Astrocyte of the hippocampus (primary cell): ENCODE results near the gene LHFPL3.
"Not testable (repeated sequence)": the region's sequence is repeated elsewhere in the genome, so short reads cannot be mapped to it uniquely, and the experiment has no call there.

Source experiments
- DNase-seq: peaks from one replicate; pipeline ENCODE4 v3.0.0; 2011; ENCODE audit warnings: low read depth, low spot score

LHFPL3 gene

GRCh38 chr7:104931181-104931781, 602.9 kb downstream of the LHFPL3 start:
- DNase-seq = no peak

GRCh38 chr7:104933022-104933421, 604.6 kb downstream of the LHFPL3 start:
- no peak for DNase-seq

- DNase-seq = no peak
Observed at GRCh38 chr7:104933521-104933988, 605.2 kb downstream of the LHFPL3 start.

- no peak for DNase-seq
Observed at GRCh38 chr7:104934665-104935064, 606.3 kb downstream of the LHFPL3 start.

GRCh38 chr7:104935276-104935675, 606.9 kb downstream of the LHFPL3 start:
- DNase-seq = no peak

GRCh38 chr7:104936546-104936945, 608.1 kb downstream of the LHFPL3 start:
- DNase-seq = no peak

- not testable (repeated sequence) for DNase-seq
Observed at GRCh38 chr7:104937489-104937888, 609.1 kb downstream of the LHFPL3 start.

- no peak for DNase-seq
Observed at GRCh38 chr7:104938741-104939390, 610.5 kb downstream of the LHFPL3 start.

- DNase-seq = no peak
Observed at GRCh38 chr7:104940023-104940710, 611.8 kb downstream of the LHFPL3 start.

GRCh38 chr7:104943502-104944343, 615.3 kb downstream of the LHFPL3 start:
- peak; percentile 96 for DNase-seq

GRCh38 chr7:104945599-104945956, 617.2 kb downstream of the LHFPL3 start:
- no peak for DNase-seq

GRCh38 chr7:104946338-104946737, 617.9 kb downstream of the LHFPL3 start:
- no peak for DNase-seq

- DNase-seq = no peak
Observed at GRCh38 chr7:104950006-104950405, 621.6 kb downstream of the LHFPL3 start.

- no peak for DNase-seq
Observed at GRCh38 chr7:104950754-104951153, 622.4 kb downstream of the LHFPL3 start.

GRCh38 chr7:104951546-104951945, 623.1 kb downstream of the LHFPL3 start:
- DNase-seq = no peak

GRCh38 chr7:104955276-104955675, 626.9 kb downstream of the LHFPL3 start:
- DNase-seq = no peak
